ENCODE data around the gene GRK3.

Gene GRK3

DNA sequence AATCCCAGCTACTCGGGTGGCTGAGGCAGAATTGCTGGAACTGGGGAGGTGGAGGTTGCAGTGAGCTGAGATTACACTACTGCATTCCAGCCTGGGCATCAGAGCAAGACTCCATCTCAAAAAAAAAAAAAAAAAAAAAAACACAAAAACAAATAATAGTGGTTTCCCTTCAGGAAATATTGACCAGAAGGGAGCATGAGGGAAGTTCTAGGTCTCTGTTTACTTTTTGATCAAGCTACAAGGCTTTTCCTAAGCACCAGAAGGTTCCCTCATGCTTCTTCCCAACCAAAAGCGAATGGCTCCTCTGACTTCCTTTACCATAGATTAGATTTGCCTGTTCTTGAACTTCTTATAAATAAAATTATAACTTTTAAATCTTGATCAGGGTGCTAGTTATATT is 195.8 kb downstream of the GRK3 start:
- DNase-seq (ENCODE audit: low spot score): no peak

DNA sequence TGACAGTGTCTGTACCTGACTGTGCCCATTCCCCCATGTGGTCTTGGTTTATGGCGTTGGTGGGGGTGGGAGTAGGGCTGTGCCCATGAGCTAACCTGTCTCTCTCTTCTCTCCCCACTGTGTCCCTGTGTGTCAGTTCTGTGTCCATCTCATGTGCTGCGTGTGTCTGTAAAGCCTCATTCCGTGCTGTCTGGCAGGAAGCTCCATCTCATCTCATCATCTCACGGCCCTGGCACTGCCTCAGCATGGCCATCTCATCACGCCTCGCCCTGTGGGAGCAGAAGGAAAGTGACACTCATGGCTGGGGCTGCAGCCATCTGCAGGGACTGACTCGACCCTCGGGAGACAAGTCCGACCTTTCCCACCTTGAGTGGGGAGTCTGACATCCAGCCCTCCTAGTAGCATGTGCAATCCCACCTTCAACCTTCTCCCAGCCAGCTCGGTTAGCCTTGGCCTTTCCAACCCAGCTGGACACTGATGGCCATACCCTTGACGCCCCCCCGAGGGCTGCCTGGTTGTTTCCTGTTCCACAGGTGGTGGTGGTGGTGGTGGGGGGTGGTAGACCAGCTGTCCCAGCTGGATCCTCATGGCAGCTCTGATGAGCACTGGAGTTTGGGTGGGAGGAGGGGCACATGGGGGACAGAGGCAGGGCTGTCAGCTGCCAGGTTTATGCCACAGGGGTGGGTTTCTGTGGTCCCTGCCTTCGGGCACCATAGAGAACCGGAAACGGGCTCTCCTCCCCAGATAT is 196.5 kb downstream of the GRK3 start:
- no peak for DNase-seq (ENCODE audit: low spot score)

DNA sequence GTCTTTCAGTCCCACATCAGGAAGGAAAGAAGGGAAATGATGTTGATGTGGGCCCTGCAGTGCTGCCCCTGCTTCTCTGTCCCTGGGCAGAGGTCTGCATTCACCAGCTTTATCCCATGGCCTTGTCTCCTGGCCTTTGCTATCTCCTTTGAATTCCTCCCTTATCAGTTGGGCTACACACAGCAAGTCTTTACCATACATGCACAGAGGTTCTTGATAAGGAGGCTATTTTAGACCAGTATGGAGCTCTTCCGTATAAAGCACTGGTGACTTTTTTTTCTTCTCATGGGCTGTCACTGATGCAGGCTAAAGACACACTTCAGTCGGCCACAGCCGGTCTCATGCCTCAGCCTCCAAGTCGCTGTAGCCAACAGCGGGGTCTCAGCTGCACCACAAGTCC is 197.7 kb downstream of the GRK3 start:
- no peak for DNase-seq (ENCODE audit: low spot score)

DNA sequence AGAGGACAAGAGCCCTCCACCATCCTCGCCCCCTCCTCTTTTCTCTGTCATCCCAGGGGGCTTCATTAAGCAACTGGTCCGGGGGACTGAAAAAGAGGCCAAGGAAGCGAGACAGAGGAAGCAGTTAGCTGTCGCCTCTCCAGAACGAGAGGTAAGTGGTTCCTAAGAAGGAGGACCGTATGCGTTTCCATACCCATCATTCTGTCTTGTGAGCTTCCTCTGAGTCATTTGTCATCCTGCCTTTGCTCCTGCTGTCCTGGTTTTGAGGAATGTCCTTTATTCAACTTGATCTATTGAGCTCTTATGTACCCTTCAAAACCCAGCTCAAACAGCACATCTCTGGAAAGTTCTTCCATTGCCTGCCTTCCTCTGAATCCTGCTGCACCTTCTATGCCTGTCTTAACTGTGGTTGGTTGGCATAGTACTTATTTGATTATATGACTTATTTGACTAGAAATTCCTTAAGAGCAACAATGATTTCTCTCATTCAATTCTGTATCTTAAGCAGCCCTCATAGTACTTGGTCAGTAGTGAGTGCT is 198.8 kb downstream of the GRK3 start:
- DNase-seq (ENCODE audit: low spot score): no peak

DNA sequence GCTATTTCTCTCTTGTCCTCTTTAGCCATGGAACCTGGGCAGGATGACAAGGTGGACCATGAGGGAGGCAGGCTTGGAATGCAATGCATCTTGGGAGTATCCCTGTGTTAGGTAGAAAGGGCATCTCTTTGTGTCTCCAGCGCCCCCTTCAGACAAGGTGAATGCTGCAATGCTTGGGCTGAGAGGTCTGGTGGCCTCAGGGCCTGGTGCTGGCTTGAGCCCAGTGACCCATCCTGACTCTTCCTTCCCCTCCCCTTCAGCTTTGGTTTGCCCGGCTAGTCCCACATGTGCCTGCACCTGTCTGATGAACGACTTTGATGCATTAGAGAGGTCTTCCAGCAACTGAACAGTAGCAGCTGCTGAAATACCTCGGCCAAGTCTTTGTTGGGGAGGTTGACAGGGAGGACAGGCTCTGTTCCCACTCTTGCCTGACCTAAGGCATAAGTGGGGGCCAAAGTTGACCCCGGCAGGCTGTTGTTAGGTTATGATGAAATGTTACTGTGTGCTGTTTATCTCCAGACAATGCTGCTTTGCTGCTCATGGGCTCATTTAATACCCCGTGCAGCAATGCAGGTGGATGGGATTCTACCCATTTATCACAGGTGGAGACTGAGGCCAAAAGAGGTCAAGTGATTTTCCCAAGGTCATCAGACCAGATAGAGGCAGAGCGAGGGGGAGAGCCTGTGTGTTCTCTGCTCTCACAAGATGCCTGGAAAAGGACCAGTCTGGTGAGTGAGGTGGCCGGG is 200.0 kb downstream of the GRK3 start:
- no peak for DNase-seq (ENCODE audit: low spot score)

DNA sequence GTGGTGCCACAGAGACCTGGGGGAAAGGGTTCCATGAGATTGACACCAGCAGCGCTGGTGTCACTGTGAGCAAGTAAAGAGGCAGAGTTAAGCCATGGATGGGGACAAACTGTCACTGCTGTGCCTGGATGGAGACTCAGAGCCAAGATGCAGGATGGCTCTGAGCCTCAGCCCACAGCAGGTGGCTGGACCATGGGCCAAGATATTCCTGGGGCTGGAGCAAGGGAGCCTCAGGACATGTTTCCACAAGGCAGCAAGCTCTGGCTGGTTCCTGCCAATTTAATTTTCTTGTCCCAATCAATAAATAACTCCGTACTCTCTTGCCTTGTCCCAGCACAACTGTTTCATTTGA is 200.5 kb downstream of the GRK3 start:
- DNase-seq (ENCODE audit: low spot score): no peak

DNA sequence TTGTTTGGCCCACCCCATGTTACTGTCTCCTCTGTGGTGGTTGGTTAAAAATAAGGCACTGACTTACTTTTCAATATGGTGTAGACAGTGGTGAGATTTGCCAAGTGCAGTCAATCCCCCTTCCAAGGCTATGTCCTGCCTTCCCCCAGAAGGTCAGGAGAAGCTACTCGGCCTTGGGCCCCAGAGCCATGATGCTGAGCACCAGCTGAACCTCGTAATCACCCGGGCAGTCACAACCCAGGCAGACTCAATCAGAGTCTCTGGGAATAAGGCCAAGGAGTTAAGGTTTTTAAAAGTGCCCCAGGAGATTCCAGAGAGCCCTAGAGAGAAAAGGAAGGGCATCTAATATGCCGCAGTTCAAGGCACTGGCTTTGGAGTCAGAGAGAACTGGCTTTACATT is 201.3 kb downstream of the GRK3 start:
- no peak for DNase-seq (ENCODE audit: low spot score)

DNA sequence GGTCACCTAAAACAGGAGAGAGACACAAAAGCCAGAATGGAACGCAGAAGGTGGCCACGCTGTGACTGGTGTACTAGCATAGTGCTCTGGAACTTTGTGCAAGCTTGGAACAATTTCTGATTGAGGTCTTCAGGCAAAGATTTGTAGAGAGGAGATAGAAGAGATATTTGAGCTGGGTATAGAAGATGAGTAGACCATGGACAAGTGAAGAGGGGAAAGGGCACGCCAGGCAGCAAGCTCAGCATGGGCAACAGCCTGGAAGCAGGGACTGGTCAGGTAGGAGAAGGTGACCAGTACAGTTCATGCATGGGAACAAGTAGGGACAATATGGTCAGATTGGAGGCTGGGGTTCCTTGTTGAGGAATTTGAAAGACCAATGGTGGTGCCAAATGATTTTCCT is 201.9 kb downstream of the GRK3 start:
- DNase-seq (ENCODE audit: low spot score): no peak

DNA sequence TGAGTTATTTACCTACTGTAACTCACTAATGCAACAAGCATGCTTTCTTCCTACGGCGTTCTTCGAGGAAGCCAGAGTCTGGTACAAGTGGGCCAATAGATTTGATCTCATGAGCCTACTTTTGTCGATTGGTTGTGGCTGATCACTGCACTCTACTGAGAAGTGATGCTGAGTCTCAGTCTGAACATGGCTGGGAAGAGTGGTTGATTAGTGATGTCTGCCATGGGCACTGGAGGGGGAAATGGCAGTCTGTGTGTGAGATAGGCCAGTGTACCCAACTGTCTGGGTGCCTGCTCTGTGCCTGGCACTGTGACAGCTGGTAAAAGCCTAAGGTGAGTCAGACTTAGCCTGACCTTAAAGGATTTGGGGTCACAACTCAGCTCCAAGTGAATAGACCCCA is 205.9 kb downstream of the GRK3 start:
- no peak for DNase-seq (ENCODE audit: low spot score)

DNA sequence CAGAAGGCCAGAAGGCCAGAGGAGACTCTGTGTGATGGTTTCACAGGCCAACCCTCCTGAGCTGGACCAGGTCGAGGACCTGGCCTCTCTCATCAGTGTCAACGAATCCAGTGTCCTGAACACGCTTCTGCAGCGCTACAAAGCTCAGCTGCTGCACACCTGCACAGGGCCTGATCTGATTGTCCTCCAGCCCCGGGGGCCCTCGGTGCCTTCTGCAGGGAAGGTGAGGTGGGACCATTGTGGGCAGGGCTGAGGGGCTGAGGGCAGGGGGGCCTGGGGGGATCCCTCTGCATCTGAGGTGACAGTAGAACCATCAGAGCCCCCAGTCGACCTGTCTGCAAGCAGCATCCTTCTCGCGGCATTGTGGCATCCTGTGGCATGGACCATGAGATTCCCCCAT is 207.8 kb downstream of the GRK3 start:
- DNase-seq (ENCODE audit: low spot score): no peak

DNA sequence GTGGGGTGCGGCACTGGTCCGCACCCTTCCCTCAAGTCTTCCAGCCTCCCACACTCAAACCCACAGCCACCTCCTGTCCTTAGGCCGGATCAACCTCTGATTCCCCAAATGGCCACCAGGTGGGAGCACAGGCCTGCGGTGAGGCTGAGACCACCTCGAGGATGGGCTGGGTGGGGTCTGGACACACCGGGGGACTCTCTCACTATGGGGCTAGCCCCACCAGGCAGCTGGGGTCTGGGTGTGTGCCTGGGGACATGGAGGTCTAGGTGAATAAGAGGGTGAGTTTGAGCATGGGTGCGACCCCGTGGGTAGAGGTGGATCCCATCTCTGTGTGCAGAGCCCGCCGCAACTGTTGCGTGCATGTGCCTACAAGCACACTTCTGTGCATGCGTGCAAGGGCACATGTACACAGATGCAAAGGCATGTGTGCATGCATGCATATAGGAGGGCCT is 210.1 kb downstream of the GRK3 start:
- no peak for DNase-seq (ENCODE audit: low spot score)

DNA sequence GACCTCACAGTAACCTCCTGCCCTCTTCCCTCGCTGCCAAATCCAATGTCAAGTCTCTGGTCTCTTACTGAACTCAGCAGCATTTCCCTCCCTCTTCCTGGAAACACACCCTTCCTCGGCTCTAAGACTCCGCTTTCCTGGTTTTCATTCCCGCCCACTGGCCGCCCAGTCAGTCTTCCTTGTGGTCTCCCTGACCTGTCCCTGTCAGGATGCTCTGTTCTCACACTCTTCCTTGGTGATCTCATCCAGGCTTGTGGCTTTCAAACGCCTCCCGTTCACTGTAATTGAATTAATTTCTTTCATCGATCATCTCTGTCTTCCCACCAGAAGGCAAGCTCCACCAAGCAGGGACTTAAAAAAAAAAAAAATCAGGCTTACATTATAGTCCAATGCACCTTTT is 211.1 kb downstream of the GRK3 start:
- DNase-seq (ENCODE audit: low spot score): no peak

DNA sequence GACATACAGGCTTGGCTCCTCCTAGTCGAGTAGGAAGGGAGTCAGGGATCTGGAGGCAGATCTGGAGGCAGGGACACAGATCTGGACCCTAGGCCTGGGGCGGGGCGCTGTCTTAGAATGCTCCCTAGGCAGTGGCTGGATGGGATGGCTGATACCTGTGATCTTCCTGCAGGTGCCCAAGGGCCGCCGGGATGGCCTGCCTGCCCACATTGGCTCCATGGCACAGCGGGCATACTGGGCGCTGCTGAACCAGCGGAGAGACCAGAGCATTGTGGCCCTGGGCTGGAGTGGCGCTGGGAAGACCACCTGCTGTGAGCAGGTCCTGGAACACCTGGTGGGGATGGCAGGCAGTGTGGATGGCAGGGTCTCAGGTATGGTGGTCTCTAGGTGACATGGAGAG is 212.9 kb downstream of the GRK3 start:
- no peak for DNase-seq (ENCODE audit: low spot score)

DNA sequence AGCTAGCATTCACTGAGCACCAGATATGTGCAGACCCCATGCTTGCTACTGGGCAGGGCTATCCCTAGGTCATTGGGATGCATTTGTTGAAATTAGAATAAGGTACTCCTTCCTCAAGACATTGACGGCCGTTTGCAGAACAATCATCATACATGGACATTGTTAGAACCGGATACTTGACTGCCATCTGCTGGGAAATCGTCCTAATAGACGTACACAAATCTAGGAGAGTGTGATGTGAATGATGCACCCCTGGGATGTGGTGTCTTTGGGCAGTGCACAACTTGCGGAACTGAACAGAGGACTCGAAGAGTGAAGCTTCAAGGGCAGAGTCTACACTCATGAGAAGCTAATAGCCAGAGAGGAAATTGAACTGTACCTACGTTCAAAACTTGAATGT is 213.4 kb downstream of the GRK3 start:
- DNase-seq (ENCODE audit: low spot score): no peak

Measured in hematopoietic multipotent progenitor cell treated with erythropoietin and hydrocortisone succinate and interleukin-3 and kit ligand, for 15 days (in vitro differentiated cells).